Activated CD4-positive, CD25-positive, alpha-beta regulatory T cell treated with anti-CD3 and anti-CD28 coated beads, Interleukin-2, amount 50 U/mL, for 72 hours (primary cell): ENCODE measurements around the gene HLA-DRB1.
"Not testable (repeated sequence)": the region's sequence is repeated elsewhere in the genome, so short reads cannot be mapped to it uniquely, and the experiment has no call there.

Experiments used
- DNase-seq: peaks from one replicate; pipeline ENCODE4 v3.0.0; 2021

Gene HLA-DRB1

DNA sequence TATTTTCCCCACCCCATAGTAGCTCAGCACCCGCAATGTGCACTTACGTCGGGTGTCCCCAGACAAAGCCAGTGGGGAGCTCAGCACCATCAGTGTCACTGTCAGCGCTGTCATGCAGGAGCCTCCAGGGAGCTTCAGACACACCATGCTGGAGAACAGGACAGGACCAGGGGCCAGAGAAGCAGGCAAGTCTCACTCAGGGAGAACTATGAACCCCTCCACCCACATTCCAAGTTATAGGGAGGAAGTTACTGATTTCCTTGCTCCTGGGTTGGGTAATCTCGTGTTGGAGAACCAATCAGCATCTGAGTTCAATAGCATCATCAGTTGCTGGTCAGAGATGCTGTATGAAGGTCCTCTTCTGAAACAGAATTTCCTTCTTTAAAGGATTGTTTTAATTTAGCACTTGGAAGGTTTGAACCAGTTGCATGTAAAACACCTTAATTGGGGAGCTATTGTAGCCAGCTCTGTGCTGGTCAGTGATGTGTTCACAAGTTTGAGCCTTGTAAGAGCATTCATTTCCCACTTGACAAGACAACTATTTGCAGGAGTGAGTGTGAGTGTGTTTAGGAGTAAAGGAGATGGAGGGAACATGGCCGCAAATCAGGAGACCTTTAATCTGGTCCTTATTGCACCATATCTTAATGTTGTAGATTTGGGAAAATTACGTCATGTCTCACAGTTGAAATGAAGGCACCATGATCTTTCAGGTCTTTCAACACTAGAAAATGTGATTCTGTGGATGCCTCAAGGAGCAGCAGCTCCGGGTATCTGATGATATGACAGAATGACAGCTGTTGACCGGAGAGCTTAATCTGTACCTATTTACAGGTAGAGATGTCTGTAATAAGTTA, at the start of gene HLA-DRB1:
Gene HLA-DRB1, minus strand, starts transcription at position 253 of the 854 bp plus-strand sequence. Its CDS starts 106 bp downstream, at position 147.
- peak; percentile 43 for DNase-seq

- no peak for DNase-seq
Measured at GRCh38 chr6:32638532-32639219, 49.0 kb upstream of the HLA-DRB1 start.

DNA sequence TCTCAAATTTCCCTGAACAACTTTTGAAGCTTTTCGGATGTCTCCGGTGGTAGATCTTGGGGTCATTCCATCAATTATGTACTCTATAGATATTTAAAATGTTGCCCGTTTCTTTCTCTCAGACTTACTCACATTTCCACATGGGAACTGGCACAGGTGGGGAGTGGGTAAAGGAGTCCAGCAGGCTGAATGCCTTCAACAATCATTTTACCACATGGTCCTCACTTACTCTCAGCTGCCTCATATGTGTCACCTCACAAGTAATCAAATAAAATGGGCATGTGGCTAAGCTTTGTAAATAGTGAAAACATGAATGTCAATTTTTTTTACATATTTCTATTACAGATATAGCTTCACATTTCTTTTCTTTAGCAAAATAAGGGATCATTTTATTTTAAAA, 48.2 kb upstream of the HLA-DRB1 start:
- no peak for DNase-seq

- DNase-seq: no peak
Measured at GRCh38 chr6:32637219-32637880, 47.7 kb upstream of the HLA-DRB1 start, which contains the start of gene HLA-DQA1. HLA-DQA1 (plus strand) TSS chr6:32637406; CDS start chr6:32637459, 53 bp downstream.

DNA sequence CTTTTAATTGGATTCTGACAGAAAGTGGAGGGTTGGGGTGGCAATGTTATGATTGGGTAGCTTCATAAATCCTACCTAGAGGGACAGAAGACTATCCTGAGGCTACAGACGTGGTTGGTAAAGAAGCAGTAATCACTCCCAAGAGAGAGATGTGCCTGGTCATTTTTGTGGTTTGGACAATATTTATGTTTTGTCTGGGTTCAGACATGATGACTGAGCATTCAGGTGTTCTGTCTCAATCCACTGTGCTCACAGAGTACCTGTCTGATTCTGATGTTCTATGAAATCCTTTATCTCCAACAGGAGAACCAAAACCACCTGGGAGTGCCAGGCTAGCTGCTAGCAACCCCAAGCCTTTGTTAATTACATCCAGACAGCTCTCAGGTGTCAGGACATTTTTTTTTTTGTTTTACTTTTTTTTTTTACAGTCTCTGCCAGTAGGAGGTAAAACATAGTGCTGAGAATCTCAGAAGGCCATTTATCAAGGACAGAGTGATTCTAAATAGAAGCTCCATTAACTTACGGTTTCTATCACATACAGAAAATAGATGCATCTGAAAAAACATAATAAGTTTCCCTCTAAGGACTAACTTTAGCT, 46.0 kb upstream of the HLA-DRB1 start:
- no peak for DNase-seq

DNA sequence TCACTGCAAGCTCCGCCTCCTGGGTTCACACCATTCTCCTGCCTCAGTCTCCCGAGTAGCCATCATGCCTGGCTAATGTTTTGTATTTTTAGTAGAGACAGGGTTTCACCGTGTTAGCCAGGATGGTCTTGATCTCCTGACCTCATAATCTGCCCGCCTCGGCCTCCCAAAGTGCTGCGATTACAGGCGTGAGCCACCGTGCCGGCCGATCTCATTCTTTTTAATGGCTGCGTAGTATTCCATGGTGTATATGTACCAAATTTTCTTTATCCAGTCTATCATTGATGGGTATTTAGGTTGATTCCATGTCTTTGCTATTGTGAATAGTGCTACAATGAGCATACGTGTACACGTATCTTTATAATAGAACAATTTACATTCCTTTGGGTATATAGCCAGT, 40.1 kb upstream of the HLA-DRB1 start:
- DNase-seq: not testable (repeated sequence)

- DNase-seq: no peak
Measured at GRCh38 chr6:32627831-32628230, 38.2 kb upstream of the HLA-DRB1 start.

DNA sequence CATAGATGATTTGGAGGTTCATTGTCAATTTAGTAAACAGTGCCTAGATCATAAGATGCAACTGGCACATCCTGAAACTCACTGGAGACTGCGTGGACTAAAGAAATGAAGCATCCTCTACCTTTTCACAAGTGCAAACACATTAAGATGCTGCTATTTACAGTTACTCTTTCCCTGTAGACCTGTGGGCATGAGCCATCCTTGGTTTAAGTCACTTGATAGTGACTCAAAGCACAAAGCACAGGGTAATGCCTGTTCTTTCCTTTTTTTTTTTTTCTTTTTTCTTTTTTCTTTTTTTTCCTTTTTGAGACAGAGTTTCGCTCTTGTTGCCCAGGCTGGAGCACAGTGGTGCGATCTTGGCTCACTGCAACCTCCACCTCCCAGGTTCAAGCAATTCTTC, 37.6 kb upstream of the HLA-DRB1 start:
- no peak for DNase-seq

- no peak for DNase-seq
Measured at GRCh38 chr6:32625137-32625536, 35.5 kb upstream of the HLA-DRB1 start.

- DNase-seq: no peak
Measured at GRCh38 chr6:32624565-32624964, 34.9 kb upstream of the HLA-DRB1 start.

DNA sequence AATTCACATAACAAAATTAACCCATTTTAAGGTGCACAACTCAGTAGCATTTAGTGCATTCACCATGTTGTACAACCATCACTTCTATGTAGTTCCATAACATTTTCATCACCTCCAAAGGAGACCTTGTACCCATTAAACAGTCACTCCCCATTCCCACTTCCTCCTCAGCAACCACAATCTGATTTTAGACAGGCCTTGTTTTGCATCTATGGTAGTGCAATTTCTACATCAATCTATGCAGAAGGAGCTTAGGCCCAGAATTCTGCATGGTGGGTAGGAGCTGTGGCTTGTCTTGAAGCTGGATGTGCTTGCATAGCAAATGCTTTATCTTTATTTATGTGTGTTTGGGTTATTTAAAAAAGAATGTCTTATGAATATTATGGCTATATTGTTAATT, 34.0 kb upstream of the HLA-DRB1 start:
- no peak for DNase-seq

- DNase-seq: peak; percentile 33
Measured at GRCh38 chr6:32622545-32623401, 33.1 kb upstream of the HLA-DRB1 start.

GRCh38 chr6:32621372-32621771, 31.7 kb upstream of the HLA-DRB1 start:
- no peak for DNase-seq

- no peak for DNase-seq
Measured at GRCh38 chr6:32617751-32618150, 28.1 kb upstream of the HLA-DRB1 start.

DNA sequence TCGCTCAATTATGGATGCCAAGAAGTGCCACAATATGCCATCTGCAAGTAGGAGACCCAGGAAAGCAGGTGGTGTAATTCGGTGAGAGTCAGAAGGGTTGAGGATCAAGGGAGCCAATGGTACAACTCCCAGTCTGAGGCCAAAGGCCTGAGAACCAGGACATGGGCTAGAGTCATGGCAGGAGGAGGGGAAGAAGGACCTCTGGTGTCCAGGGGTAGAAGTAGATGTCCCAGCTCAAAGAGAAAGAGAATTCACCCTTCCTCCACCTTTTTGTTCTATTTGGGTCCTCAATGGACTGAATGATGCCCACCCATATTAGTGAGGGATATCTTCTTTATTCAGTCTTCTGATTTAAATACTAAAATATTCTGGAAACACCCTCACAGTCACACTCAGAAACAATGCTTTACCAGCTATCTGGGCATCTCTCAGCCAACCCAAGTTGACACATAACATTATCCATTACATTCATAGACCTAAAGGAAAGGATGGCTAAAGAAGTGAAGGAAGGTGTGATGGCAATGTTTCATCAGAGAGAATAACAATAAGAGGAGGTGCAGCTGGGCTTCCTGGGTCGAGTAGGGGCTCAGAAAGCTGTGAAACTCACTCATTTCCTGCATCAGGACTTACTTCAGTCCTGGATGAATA, 26.4 kb upstream of the HLA-DRB1 start:
- DNase-seq: no peak

DNA sequence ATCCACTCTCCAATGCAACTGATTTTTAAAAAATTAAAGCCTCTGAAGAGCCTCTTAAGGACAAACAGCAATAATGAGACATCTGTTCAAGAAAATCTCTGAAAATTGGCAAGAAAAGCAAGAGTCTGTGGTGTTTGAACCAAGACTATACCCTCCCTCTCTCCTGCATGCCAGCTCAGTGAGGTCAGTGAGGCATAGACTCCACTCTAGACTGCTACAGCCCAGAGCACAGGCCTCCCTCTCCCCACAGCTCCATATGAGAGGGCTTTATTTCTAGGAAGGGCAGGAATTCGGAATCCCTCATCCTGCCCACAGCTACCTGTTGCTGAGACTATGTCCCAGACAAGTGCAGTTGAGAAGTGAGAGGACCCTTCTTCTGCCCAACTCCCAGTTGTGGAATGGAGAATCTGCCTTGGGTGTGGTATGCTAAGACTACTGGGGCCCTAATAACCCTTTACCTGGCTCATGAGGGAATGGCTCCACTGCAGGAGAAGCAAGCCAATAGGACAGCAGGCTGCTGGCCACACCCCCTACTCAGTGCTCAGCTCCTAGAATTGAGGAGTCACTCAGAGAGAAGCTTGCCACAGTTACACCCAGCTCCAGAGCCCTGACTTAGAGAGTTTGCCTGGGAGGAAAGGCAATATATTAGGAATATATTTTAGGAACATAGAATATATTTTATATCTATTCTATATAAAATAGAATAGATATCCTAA, 24.9 kb upstream of the HLA-DRB1 start:
- DNase-seq: no peak

- no peak for DNase-seq
Measured at GRCh38 chr6:32613475-32613874, 23.8 kb upstream of the HLA-DRB1 start.

DNA sequence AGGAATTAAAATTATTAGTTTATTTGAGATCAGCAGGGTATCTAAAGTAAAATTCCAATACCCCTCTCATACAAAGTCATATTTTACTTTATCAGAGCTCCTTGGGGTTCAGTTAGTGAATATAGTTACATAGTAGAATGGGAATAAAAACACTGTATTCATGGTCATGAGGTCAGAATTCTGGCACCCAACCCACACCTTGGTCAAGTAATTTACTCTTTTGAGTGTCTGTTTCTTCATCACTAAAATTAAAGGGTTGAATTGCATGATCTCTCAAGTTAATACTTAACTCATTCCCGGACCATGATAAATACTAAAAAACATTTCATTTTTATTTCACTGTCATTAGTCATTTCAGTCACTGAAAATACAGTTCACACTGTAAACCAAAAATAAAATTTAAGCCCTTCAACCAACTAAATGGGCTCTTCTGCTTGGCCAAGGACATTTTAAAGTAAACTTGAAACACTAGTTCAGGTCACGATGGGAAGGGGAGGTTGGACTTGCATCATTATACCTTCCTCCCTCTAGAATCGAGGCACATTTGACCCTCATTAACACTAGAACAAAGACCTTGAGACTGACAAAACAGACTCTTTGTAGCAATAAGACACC, 21.1 kb upstream of the HLA-DRB1 start:
- DNase-seq: no peak

- no peak for DNase-seq
Measured at GRCh38 chr6:32609731-32610640, 20.3 kb upstream of the HLA-DRB1 start.

GRCh38 chr6:32609391-32609730, 19.7 kb upstream of the HLA-DRB1 start:
- DNase-seq: no peak
